Spleen (tissue), 13 donors: Measurements from ENCODE around the gene RGS5. TPM values are rescaled to one million over a fixed set of nuclear protein-coding genes. Genes with fewer than 3 reads are reported as not detected.
"Not testable (repeated sequence)": the region's sequence is repeated elsewhere in the genome, so short reads cannot be mapped to it uniquely, and the experiment has no call there.

Source experiments
- DNase-seq: peaks from one replicate; pipeline ENCODE4 v3.0.0-alpha.2; 2020
- H3K27ac ChIP-seq, 8 donors: fragments of 200-600 bp; sonication (generic) in 7 of 8; 1 replicate in 4 of 8; 2 replicates in 4 of 8; pipeline versions ENCODE4 v1.5.0 to v1.8.0; 2016 to 2021; ENCODE audit warnings: inconsistent platforms in 4 of 8, mild to moderate bottlenecking in 4 of 8, moderate library complexity in 1 of 8
- H3K27me3 ChIP-seq, 7 donors: fragments of 200-600 bp; sonication (generic) in 6 of 7; replicated peaks in 1 of 7; 1 replicate in 4 of 7; 2 replicates in 3 of 7; pipeline versions ENCODE4 v1.5.0 to v1.8.0; 2016 to 2021; ENCODE audit warnings: inconsistent platforms in 3 of 7, mild to moderate bottlenecking in 1 of 7
- H3K36me3 ChIP-seq, 6 donors: fragments of 200-600 bp; sonication (generic) in 5 of 6; 1 replicate in 4 of 6; 2 replicates in 2 of 6; pipeline versions ENCODE4 v1.5.0 to v1.8.0; 2016 to 2021; ENCODE audit warnings: inconsistent platforms in 2 of 6
- H3K4me1 ChIP-seq, 6 donors: fragments of 200-600 bp; sonication (generic) in 5 of 6; 1 replicate in 3 of 6; 2 replicates in 3 of 6; pipeline versions ENCODE4 v1.5.0 to v1.8.0; 2016 to 2021; ENCODE audit warnings: inconsistent platforms in 3 of 6
- H3K4me3 ChIP-seq, 8 donors: fragments of 200-600 bp; sonication (generic) in 7 of 8; 1 replicate in 4 of 8; 2 replicates in 4 of 8; pipeline versions ENCODE4 v1.5.0 to v1.8.0; 2016 to 2021; ENCODE audit warnings: inconsistent platforms in 4 of 8, mild to moderate bottlenecking in 4 of 8, moderate library complexity in 2 of 8
- H3K9me3 ChIP-seq, 8 donors: fragments of 200-600 bp; sonication (generic) in 7 of 8; 1 replicate in 4 of 8; 2 replicates in 4 of 8; pipeline versions ENCODE4 v1.5.0 to v1.8.0; 2016 to 2021; ENCODE audit warnings: inconsistent platforms in 4 of 8
- CTCF ChIP-seq, 11 experiments: fragments of 200-600 bp in 7 of 11; fragments of 450-650 bp in 4 of 11; sonication (generic) in 4 of 11; IDR thresholded peaks in 8 of 11; conservative IDR thresholded peaks in 3 of 11; 1 replicate in 7 of 11; 2 replicates in 4 of 11; pipeline versions ENCODE4 v1.4.0 to v1.8.0; 2016 to 2021; ENCODE audit warnings: antibody characterized with exemption in 11 of 11, inconsistent platforms in 4 of 11, mild to moderate bottlenecking in 1 of 11
- POLR2A ChIP-seq, 3 donors: fragments of 450-650 bp; IDR thresholded peaks; one replicate each; pipeline ENCODE4 v1.5.1; 2017; ENCODE audit warnings: antibody characterized with exemption in 3 of 3, mild to moderate bottlenecking in 1 of 3
- POLR2AphosphoS5 ChIP-seq, 3 donors: sonication (generic); formaldehyde crosslinking; IDR thresholded peaks; one replicate each; pipeline ENCODE4 v1.5.1; 2017; ENCODE audit warnings: antibody characterized with exemption in 3 of 3
- WGBS, 5 donors: extraction: QIAGEN DNeasy Blood & Tissue Kit in 3 of 5; methylation state at CpG; one replicate each; pipeline versions ENCODE4 v1.1.5 to v1.1.7; 2013 to 2018; 5-methylcytosine and 5-hydroxymethylcytosine counted together
- intact Hi-C: fragments of 100-400 bp; cut with DNase I; formaldehyde crosslinking; loops from one replicate; pipeline ENCODE4 v1.15.0; 2023; ENCODE audit warnings: low total_unique reads
- long read RNA-seq, 2 donors: transcript quantifications; one replicate each; lab custom pipeline, GENCODE V29; 2026
- polyA plus RNA-seq, 3 donors: library from polyadenylated mRNA; stranded (reverse); fragments of 200-250 nt; gene quantifications; one replicate each; pipeline ENCODE4 v1.2.1, GENCODE V29; 2013
- total RNA-seq, 7 donors: library from RNA; depleted of rRNA in 3 of 7; stranded (reverse); fragments of >200 nt in 3 of 7; fragmentation: NEBNext Ultra II Directional in 4 of 7; extraction: Animal tissue kit (Norgen Biotek cat#: 25700) in 4 of 7; gene quantifications; one replicate each; pipeline versions ENCODE4 v1.1.0 to v1.2.1, GENCODE V29; 2016 to 2021
- donor health status: healthy with polysubstance abuse.
- donor health status: DM: no; HTN: no; CAD: no; lungs with moderate emphysema.
- donor health status: DM: no; HTN: no; CAD: no.
- donor health status: Bipolar disorder and iron deficiency.
- donor health status: healthy.
- donor health status: DM: no; HTN: no; CAD: no.
- donor health status: DM: yes; HTN: yes; CAD: no.

RGS5 gene
- total RNA-seq (100 to 1,000 TPM in 1 of 7 donors, 10 to 100 TPM in 5, 1 to 10 TPM in 1; 8.6 to 150 (median 32.4) TPM), polyA plus RNA-seq (1 to 10 TPM; 3.1 to 10.0 (median 6.5) TPM)
- long read RNA-seq, donor 1 = 0 reads
- long read RNA-seq, donor 2, full-length matches to known transcripts = 8 of 8 reads
- long read RNA-seq, donor 2, partial matches to known transcripts = 0 of 8 reads
- long read RNA-seq, donor 2, other reads (novel, unspliced or antisense) = 0 of 8 reads

- 61 to 75% (median 71%) methylated on average over 4 of the region's 4 CpGs for WGBS, 5 donors
- no peak for TF ChIP-seq CTCF (IDR thresholded peaks at IDR 0.05 in 8 of 11, conservative IDR thresholded peaks at IDR 0.05 in 3 of 11)
- no peak for TF ChIP-seq POLR2A (IDR thresholded peaks at IDR 0.05)
- no peak for TF ChIP-seq POLR2AphosphoS5 (IDR thresholded peaks at IDR 0.05)
- no peaks in the 10 kb centered on the region for H3K36me3 ChIP-seq
- no peak within 1 kb of the TSS for H3K27ac ChIP-seq
- no peaks in the 10 kb centered on the region for H3K27me3 ChIP-seq
- no peak for DNase-seq
- H3K4me1 ChIP-seq = no peaks in the 10 kb centered on the region
- no peaks in the 10 kb centered on the region for H3K9me3 ChIP-seq
- H3K4me3 ChIP-seq = peak within 1 kb of the TSS in 2 of 8 donors; percentile 5 to 11
- intact Hi-C loops = no loop called here
Measured at GRCh38 chr1:163202833-163203451, at the start of gene RGS5. RGS5 (minus strand) TSS chr1:163202916; CDS start chr1:163202835, 81 bp downstream.

- no peak overlapping the region for H3K27ac ChIP-seq
- 45 to 91% (median 87%) methylated on average over 2 of the region's 2 CpGs for WGBS, 5 donors
- no peak overlapping the region for H3K4me3 ChIP-seq
- H3K36me3 ChIP-seq = no peaks in the 10 kb centered on the region
- no peaks in the 10 kb centered on the region for H3K27me3 ChIP-seq
- no peaks in the 10 kb centered on the region for H3K9me3 ChIP-seq
- intact Hi-C loops = no loop called here
- no peak for DNase-seq
- no peak for TF ChIP-seq POLR2AphosphoS5 (IDR thresholded peaks at IDR 0.05)
- TF ChIP-seq CTCF (IDR thresholded peaks at IDR 0.05 in 8 of 11, conservative IDR thresholded peaks at IDR 0.05 in 3 of 11) = no peak
- TF ChIP-seq POLR2A (IDR thresholded peaks at IDR 0.05) = no peak
- no peaks in the 10 kb centered on the region for H3K4me1 ChIP-seq
Measured at GRCh38 chr1:163250382-163250974, 47.8 kb upstream of the RGS5 start.

GRCh38 chr1:163248064-163248463, 45.3 kb upstream of the RGS5 start:
- TF ChIP-seq POLR2AphosphoS5 (IDR thresholded peaks at IDR 0.05) (no peak), CTCF (IDR thresholded peaks at IDR 0.05 in 8 of 11, conservative IDR thresholded peaks at IDR 0.05 in 3 of 11) (no peak), POLR2A (IDR thresholded peaks at IDR 0.05) (no peak)
- Histone ChIP-seq H3K27me3 (no peaks in the 10 kb centered on the region), H3K4me1 (no peaks in the 10 kb centered on the region), H3K9me3 (no peaks in the 10 kb centered on the region), H3K4me3 (no peak overlapping the region), H3K36me3 (no peaks in the 10 kb centered on the region), H3K27ac (no peak overlapping the region)
- intact Hi-C loops = no loop called here
- DNase-seq = no peak

- H3K9me3 ChIP-seq, H3K27ac ChIP-seq, intact Hi-C loops, H3K27me3 ChIP-seq, H3K36me3 ChIP-seq, DNase-seq, H3K4me1 ChIP-seq, H3K4me3 ChIP-seq: not testable (repeated sequence)
- 94 to 100% (median 97%) methylated on average over 1 of the region's 1 CpG for WGBS, 5 donors
Measured at GRCh38 chr1:163244648-163245047, 41.9 kb upstream of the RGS5 start.
